HCT116 (cell line): ENCODE results near the gene PRR15L. TPM values are rescaled to one million over a fixed set of nuclear protein-coding genes. Genes with fewer than 3 reads are reported as not detected.
A peak's percentile ranks its signal among the peaks of the same experiment; 100 is the strongest.

Experiments used
- ATAC-seq: fragments of 200-7000 bp; cut with Tn5 transposase; 2 replicates; pipeline ENCODE4 v1.9.1; 2020; ENCODE audit warnings: mild to moderate bottlenecking, moderate library complexity
- BruUV-seq: library from RNA; stranded (reverse); fragments of 400-500 nt; replicated peaks from 2 replicates; lab custom pipeline; 2021; lab: Mats Ljungman, UMichigan
- CTCF ChIA-PET: fragments of 300-600 bp; sonication (Branson Sonifier 250); formaldehyde crosslinking; loops from one replicate; lab custom pipeline; 2021; ENCODE audit warnings: antibody characterized with exemption; lab: Charles Lee
- POLR2A ChIA-PET: fragments of 300-600, 350-600 bp; sonication (Branson Sonifier 250); formaldehyde crosslinking; loops from one replicate; lab custom pipeline; 2021; ENCODE audit warnings: antibody characterized with exemption; lab: Charles Lee
- RAD21 ChIA-PET, 2 experiments: fragments of 300-600 bp; sonication (Branson Sonifier 250); formaldehyde crosslinking; loops; one replicate each; lab custom pipeline; 2023; ENCODE audit warnings: low total read pairs in 2 of 2; ENCODE audit not compliant: uncharacterized antibody in 2 of 2, unreplicated experiment in 2 of 2, low non-redundant PET in 1 of 2; lab: Charles Lee
- DNase-seq: peaks from one replicate; pipeline ENCODE4 v3.0.0-alpha.2; 2010; ENCODE audit warnings: low read depth, low spot score
- H2AFZ ChIP-seq: fragments of 200-600 bp; shearing (Covaris generic), sonication (generic); 2 replicates; pipeline ENCODE4 v1.6.1; 2017; ENCODE audit warnings: low read depth, mixed run types, mixed read lengths, antibody characterized with exemption, low read length; ENCODE audit not compliant: poor library complexity, severe bottlenecking
- H3K27ac ChIP-seq: 2 replicates; pipeline ENCODE4 v1.5.1; 2012; ENCODE audit warnings: low read depth, low read length
- H3K27me3 ChIP-seq: fragments of 200-600 bp; sonication (generic); 2 replicates; pipeline ENCODE4 v1.6.1; 2016; ENCODE audit warnings: mixed run types, low read length, mixed read lengths; ENCODE audit not compliant: insufficient read depth
- H3K36me3 ChIP-seq, 2 experiments: fragments of 200-500 bp in 1 of 2; fragments of 200-600 bp in 1 of 2; sonication (Bioruptor generic) in 1 of 2; sonication (generic) in 1 of 2; 2 replicates each; pipeline versions ENCODE4 v1.5.1 to v1.6.1; 2014 to 2016; ENCODE audit warnings: low read length in 2 of 2, inconsistent platforms in 1 of 2, mixed read lengths in 1 of 2, mixed run types in 1 of 2; ENCODE audit not compliant: insufficient read depth in 2 of 2, control insufficient read depth in 1 of 2
- H3K4me1 ChIP-seq, 2 experiments: fragments of 200-600 bp in 1 of 2; sonication (generic) in 1 of 2; 2 replicates each; pipeline versions ENCODE4 v1.5.1 to v1.6.1; 2012 to 2017; ENCODE audit warnings: low read length in 2 of 2, inconsistent platforms in 1 of 2, mild to moderate bottlenecking in 1 of 2, mixed read lengths in 1 of 2, mixed run types in 1 of 2, moderate library complexity in 1 of 2; ENCODE audit not compliant: insufficient read depth in 2 of 2, control insufficient read depth in 1 of 2
- H3K4me2 ChIP-seq: fragments of 200-600 bp; sonication (generic); 2 replicates; pipeline ENCODE4 v1.6.1; 2017; ENCODE audit warnings: mixed run types, low read length, mixed read lengths
- H3K4me3 ChIP-seq, 2 experiments: fragments of 200-600 bp in 1 of 2; sonication (generic) in 1 of 2; replicated peaks in 1 of 2; 2 replicates each; pipeline ENCODE4 v1.5.1; 2011 to 2016; ENCODE audit warnings: low read length in 2 of 2, control low read depth in 1 of 2, low read depth in 1 of 2, mild to moderate bottlenecking in 1 of 2, mixed read lengths in 1 of 2, mixed run types in 1 of 2
- H3K79me2 ChIP-seq: fragments of 200-600 bp; sonication (generic); 2 replicates; pipeline ENCODE4 v1.6.1; 2017; ENCODE audit warnings: mild to moderate bottlenecking, mixed run types, low read length, moderate library complexity, mixed read lengths; ENCODE audit not compliant: insufficient read depth
- H3K9ac ChIP-seq: fragments of 200-600 bp; sonication (generic); 2 replicates; pipeline ENCODE4 v1.6.1; 2016; ENCODE audit warnings: low read length, mixed read lengths
- H3K9me2 ChIP-seq: fragments of 200-600 bp; sonication (generic), shearing (Covaris generic); 2 replicates; pipeline ENCODE4 v1.6.1; 2017; ENCODE audit warnings: mixed run types, mild to moderate bottlenecking, moderate library complexity; ENCODE audit not compliant: insufficient read depth
- H3K9me3 ChIP-seq, 2 experiments: fragments of 200-500 bp in 1 of 2; fragments of 200-600 bp in 1 of 2; sonication (Bioruptor generic) in 1 of 2; sonication (generic) in 1 of 2; 2 replicates each; pipeline ENCODE4 v1.6.1; 2014 to 2017; ENCODE audit warnings: low read length in 2 of 2, mixed read lengths in 2 of 2, inconsistent platforms in 1 of 2, low read depth in 1 of 2, mild to moderate bottlenecking in 1 of 2, mixed run types in 1 of 2, moderate library complexity in 1 of 2; ENCODE audit not compliant: control insufficient read depth in 1 of 2, insufficient read depth in 1 of 2
- H4K20me1 ChIP-seq: fragments of 200-600 bp; sonication (generic), shearing (Covaris generic); 2 replicates; pipeline ENCODE4 v1.6.1; 2017; ENCODE audit warnings: mixed run types, mild to moderate bottlenecking, moderate library complexity; ENCODE audit not compliant: insufficient read depth
- CBX3 ChIP-seq: IDR thresholded peaks from 2 replicates; pipeline ENCODE4 v1.6.1; 2012; ENCODE audit warnings: low read depth
- CEBPB ChIP-seq: IDR thresholded peaks from 2 replicates; pipeline ENCODE4 v1.6.1; 2012; ENCODE audit warnings: low read depth
- SIN3A ChIP-seq: IDR thresholded peaks from 2 replicates; pipeline ENCODE4 v1.6.1; 2012; ENCODE audit warnings: low read depth
- SRF ChIP-seq: IDR thresholded peaks from 2 replicates; pipeline ENCODE4 v1.6.1; 2012; ENCODE audit warnings: low read depth
- YY1 ChIP-seq: IDR thresholded peaks from 2 replicates; pipeline ENCODE4 v1.6.1; 2011; ENCODE audit warnings: low read length, low read depth, moderate library complexity, mild to moderate bottlenecking; ENCODE audit not compliant: insufficient replicate concordance; ENCODE audit errors: extremely low read depth
- ZBTB33 ChIP-seq: IDR thresholded peaks from 2 replicates; pipeline ENCODE4 v1.6.1; 2011; ENCODE audit warnings: mild to moderate bottlenecking, low read length, moderate library complexity; ENCODE audit not compliant: insufficient replicate concordance; ENCODE audit errors: extremely low read depth
- intact Hi-C: fragments of 100-400 bp; cut with micrococcal nuclease; formaldehyde crosslinking; loops from 2 replicates; pipeline ENCODE4 v1.10.0; 2022
- total RNA-seq: library from RNA; stranded (reverse); gene quantifications from one replicate; pipeline ENCODE4 v1.2.1, GENCODE V29; 2021; ENCODE audit not compliant: unreplicated experiment

PRR15L gene
- total RNA-seq, 1 experiment from 2014 or later, result 0.34 TPM

- no peak for TF ChIP-seq SRF
- no peak for TF ChIP-seq SIN3A
- no peak for TF ChIP-seq YY1
- TF ChIP-seq CEBPB, result no peak
- no peaks in the 10 kb centered on the region for H3K79me2 ChIP-seq
- no peak overlapping the region for H3K4me2 ChIP-seq
- ChIA-PET CTCF (no interaction called here), RAD21 (no interaction called here), POLR2A (no interaction called here)
- no TSS peak for BruUV-seq
- no peak overlapping the region for H3K9ac ChIP-seq
- intact Hi-C loops, result no loop called here
- ATAC-seq (no peak), DNase-seq (no peak)
- H3K9me2 ChIP-seq, result no peaks in the 10 kb centered on the region
- no peak overlapping the region for H3K4me3 ChIP-seq
- no peaks in the 10 kb centered on the region for H3K27me3 ChIP-seq
- H2AFZ ChIP-seq, result no peak overlapping the region
- H3K9me3 ChIP-seq, result no peaks in the 10 kb centered on the region
- H3K4me1 ChIP-seq, result no peaks in the 10 kb centered on the region
- no peak overlapping the region for H3K27ac ChIP-seq
- no peaks in the 10 kb centered on the region for H3K36me3 ChIP-seq
- H4K20me1 ChIP-seq, result no peaks in the 10 kb centered on the region
Observed at GRCh38 chr17:47917581-47917980, 40.1 kb downstream of the PRR15L start.

- no peak overlapping the region for H3K4me2 ChIP-seq
- H3K36me3 ChIP-seq, result no peaks in the 10 kb centered on the region
- DNase-seq (no peak), ATAC-seq (0 out of 2 replicates have a peak, but pooled peaks have one; percentile 19)
- ChIA-PET CTCF (no interaction called here), POLR2A (no interaction called here), RAD21 (no interaction called here)
- H2AFZ ChIP-seq, result no peak overlapping the region
- no peaks in the 10 kb centered on the region for H3K9me3 ChIP-seq
- no peaks in the 10 kb centered on the region for H3K27me3 ChIP-seq
- no peaks in the 10 kb centered on the region for H3K4me1 ChIP-seq
- TF ChIP-seq ZBTB33 (no peak), CBX3 (no peak)
- intact Hi-C loops, result no loop called here
- H3K79me2 ChIP-seq, result no peaks in the 10 kb centered on the region
- H3K27ac ChIP-seq, result no peak overlapping the region
- H3K4me3 ChIP-seq, result no peak overlapping the region
- H4K20me1 ChIP-seq, result no peaks in the 10 kb centered on the region
- no peaks in the 10 kb centered on the region for H3K9me2 ChIP-seq
- BruUV-seq, result TSS peak; percentile 58
- H3K9ac ChIP-seq, result no peak overlapping the region
Observed at GRCh38 chr17:47916489-47917208, 41.0 kb downstream of the PRR15L start.
